ENCODE results near the gene SLC29A1.

DNA sequence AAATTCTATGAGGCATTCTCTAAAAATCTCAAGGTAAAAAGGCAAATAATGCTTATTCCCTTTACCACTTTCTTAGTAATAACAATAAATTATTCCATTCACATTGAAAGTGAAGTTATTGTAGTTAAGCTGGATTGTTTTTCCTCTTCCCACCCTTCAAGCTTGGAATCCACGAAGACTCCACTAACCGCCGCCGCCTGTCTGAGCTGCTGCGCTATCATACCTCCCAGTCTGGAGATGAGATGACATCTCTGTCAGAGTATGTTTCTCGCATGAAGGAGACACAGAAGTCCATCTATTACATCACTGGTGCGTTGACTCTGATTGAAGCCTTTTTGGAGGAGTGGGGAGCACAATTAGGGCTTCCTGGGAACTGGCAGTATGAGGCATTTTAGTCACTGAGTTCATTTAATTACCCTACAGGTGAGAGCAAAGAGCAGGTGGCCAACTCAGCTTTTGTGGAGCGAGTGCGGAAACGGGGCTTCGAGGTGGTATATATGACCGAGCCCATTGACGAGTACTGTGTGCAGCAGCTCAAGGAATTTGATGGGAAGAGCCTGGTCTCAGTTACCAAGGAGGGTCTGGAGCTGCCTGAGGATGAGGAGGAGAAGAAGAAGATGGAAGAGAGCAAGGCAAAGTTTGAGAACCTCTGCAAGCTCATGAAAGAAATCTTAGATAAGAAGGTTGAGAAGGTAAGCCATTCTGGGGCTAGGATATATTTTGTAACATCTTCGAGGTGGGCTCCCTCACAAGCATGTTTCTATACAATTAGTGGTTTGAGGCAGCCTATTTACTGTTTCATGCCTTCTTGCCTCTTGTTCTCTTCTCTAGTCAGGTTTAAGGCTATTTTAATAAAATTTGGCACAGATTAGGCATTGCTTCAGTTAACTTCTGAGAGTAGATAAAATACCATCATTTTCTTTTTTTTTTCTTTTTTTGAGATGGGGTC lies 28.5 kb downstream of the SLC29A1 start:
- TF ChIP-seq, protein P1, sequence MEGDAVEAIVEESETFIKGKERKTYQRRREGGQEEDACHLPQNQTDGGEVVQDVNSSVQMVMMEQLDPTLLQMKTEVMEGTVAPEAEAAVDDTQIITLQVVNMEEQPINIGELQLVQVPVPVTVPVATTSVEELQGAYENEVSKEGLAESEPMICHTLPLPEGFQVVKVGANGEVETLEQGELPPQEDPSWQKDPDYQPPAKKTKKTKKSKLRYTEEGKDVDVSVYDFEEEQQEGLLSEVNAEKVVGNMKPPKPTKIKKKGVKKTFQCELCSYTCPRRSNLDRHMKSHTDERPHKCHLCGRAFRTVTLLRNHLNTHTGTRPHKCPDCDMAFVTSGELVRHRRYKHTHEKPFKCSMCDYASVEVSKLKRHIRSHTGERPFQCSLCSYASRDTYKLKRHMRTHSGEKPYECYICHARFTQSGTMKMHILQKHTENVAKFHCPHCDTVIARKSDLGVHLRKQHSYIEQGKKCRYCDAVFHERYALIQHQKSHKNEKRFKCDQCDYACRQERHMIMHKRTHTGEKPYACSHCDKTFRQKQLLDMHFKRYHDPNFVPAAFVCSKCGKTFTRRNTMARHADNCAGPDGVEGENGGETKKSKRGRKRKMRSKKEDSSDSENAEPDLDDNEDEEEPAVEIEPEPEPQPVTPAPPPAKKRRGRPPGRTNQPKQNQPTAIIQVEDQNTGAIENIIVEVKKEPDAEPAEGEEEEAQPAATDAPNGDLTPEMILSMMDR (IDR thresholded peaks at IDR 0.05; ENCODE audit: borderline replicate concordance, extremely low read depth, low read length, poor library complexity, severe bottlenecking), result no peak
- TF ChIP-seq EZH2 (IDR thresholded peaks at IDR 0.05; ENCODE audit: borderline replicate concordance, low read depth, low read length, severe bottlenecking), result no peak

All from DND-41 (cell line).